GM12878 (cell line): ENCODE data around the gene SRL. TPM values are rescaled to one million over a fixed set of nuclear protein-coding genes. Genes with fewer than 3 reads are reported as not detected.
A peak's percentile ranks its signal among the peaks of the same experiment; 100 is the strongest.

Experiments used
- ATAC-seq: fragments of 200-7000 bp; cut with Tn5 transposase; 3 replicates; pipeline ENCODE4 v1.9.1; 2020; ENCODE audit warnings: mild to moderate bottlenecking, moderate library complexity
- BruUV-seq: library from RNA; stranded (reverse); fragments of 400-500 nt; replicated peaks from 2 replicates; lab custom pipeline; 2021; lab: Mats Ljungman, UMichigan
- CTCF ChIA-PET: fragments of 300-600 bp; sonication (Branson Sonifier 250); formaldehyde crosslinking; extraction: SDS; loops from one replicate; lab custom pipeline; 2021; ENCODE audit warnings: inconsistent platforms; lab: Yijun Ruan, JAX
- POLR2A ChIA-PET: fragments of 350-600 bp; formaldehyde crosslinking; extraction: SDS; loops from one replicate; lab custom pipeline; 2021; ENCODE audit warnings: inconsistent platforms; lab: Charles Lee
- RAD21 ChIA-PET: fragments of 300-600 bp; sonication (Branson Sonifier 250); formaldehyde crosslinking; loops from one replicate; lab custom pipeline; 2023; ENCODE audit warnings: antibody characterized with exemption; ENCODE audit not compliant: unreplicated experiment; lab: Charles Lee
- SMC1A ChIA-PET: fragments of 300-600 bp; sonication (Branson Sonifier 250); formaldehyde crosslinking; loops from one replicate; lab custom pipeline; 2023; ENCODE audit not compliant: unreplicated experiment, uncharacterized antibody; lab: Charles Lee
- DNase-seq: peaks from one replicate; pipeline ENCODE4 v3.0.0-alpha.2; 2011; ENCODE audit warnings: low read depth, low spot score
- FAIRE-seq: peaks from 3 replicates; lab custom pipeline; 2011; peaks lifted over from hg19 to GRCh38; lab: Jason Lieb, UNC
- H2AFZ ChIP-seq: 2 replicates; pipeline ENCODE4 v1.6.0; 2011; ENCODE audit warnings: low read depth, low read length, control low read depth; ENCODE audit not compliant: control insufficient read depth
- H3K27ac ChIP-seq: 2 replicates; pipeline ENCODE4 v1.5.1; 2011; ENCODE audit warnings: control low read depth; ENCODE audit not compliant: control insufficient read depth, insufficient read depth
- H3K27me3 ChIP-seq, 2 experiments: replicated peaks in 1 of 2; 2 replicates each; pipeline versions ENCODE4 v1.6.0 to v1.6.1; 2011; ENCODE audit warnings: low read length in 1 of 2; ENCODE audit not compliant: control insufficient read depth in 2 of 2, insufficient read depth in 2 of 2
- H3K36me3 ChIP-seq, 2 experiments: 2 replicates each; pipeline ENCODE4 v1.5.1; 2011; ENCODE audit warnings: low read length in 1 of 2; ENCODE audit not compliant: control insufficient read depth in 2 of 2, insufficient read depth in 2 of 2
- H3K4me1 ChIP-seq: 2 replicates; pipeline ENCODE4 v1.6.1; 2011; ENCODE audit warnings: mild to moderate bottlenecking, low read length, moderate library complexity, mixed read lengths; ENCODE audit not compliant: control insufficient read depth, insufficient read depth
- H3K4me2 ChIP-seq: 2 replicates; pipeline ENCODE4 v1.6.0; 2011; ENCODE audit warnings: control low read depth; ENCODE audit not compliant: control insufficient read depth, insufficient read depth
- H3K4me3 ChIP-seq: fragments of 200-600 bp; sonication (generic); 2 replicates; pipeline ENCODE4 v1.5.1; 2016
- H3K79me2 ChIP-seq: 2 replicates; pipeline ENCODE4 v1.6.0; 2011; ENCODE audit warnings: low read length; ENCODE audit not compliant: control insufficient read depth, insufficient read depth
- H3K9ac ChIP-seq: 2 replicates; pipeline ENCODE4 v1.8.0; 2011; ENCODE audit warnings: low read length, control low read depth, mixed read lengths; ENCODE audit not compliant: control insufficient read depth, insufficient read depth
- H3K9me3 ChIP-seq: replicated peaks from 3 replicates; pipeline ENCODE4 v1.5.1; 2011; ENCODE audit warnings: mild to moderate bottlenecking, low read length; ENCODE audit not compliant: control insufficient read depth, insufficient read depth
- H4K20me1 ChIP-seq: 2 replicates; pipeline ENCODE4 v1.6.0; 2011; ENCODE audit not compliant: control insufficient read depth, insufficient read depth
- BHLHE40 ChIP-seq, 2 experiments: fragments of 450-650 bp in 1 of 2; IDR thresholded peaks; 2 replicates each; pipeline ENCODE4 v1.6.1; 2011 to 2017; ENCODE audit warnings: low read depth in 2 of 2, borderline replicate concordance in 1 of 2, improper control_type of control experiment in 1 of 2, low read length in 1 of 2, mild to moderate bottlenecking in 1 of 2
- BRCA1 ChIP-seq: IDR thresholded peaks from 2 replicates; pipeline ENCODE4 v1.6.1; 2011; ENCODE audit warnings: low read depth, low read length, improper control_type of control experiment
- CHD4 ChIP-seq: fragments of 200-600 bp; sonication (generic); IDR thresholded peaks from 2 replicates; pipeline ENCODE4 v1.6.1; 2016; ENCODE audit warnings: mild to moderate bottlenecking
- E2F4 ChIP-seq: IDR thresholded peaks from 2 replicates; pipeline ENCODE4 v1.6.1; 2012; ENCODE audit warnings: low read depth, low read length, improper control_type of control experiment
- E2F8 ChIP-seq: fragments of 450-650 bp; IDR thresholded peaks from 2 replicates; pipeline ENCODE4 v1.6.1; 2018; ENCODE audit warnings: mild to moderate bottlenecking, low read depth, moderate library complexity; ENCODE audit not compliant: partially characterized antibody
- EGR1 ChIP-seq, 2 experiments: IDR thresholded peaks; 1 replicate in 1 of 2; 2 replicates in 1 of 2; pipeline ENCODE4 v1.6.1; 2011 to 2012; ENCODE audit warnings: low read depth in 2 of 2, low read length in 2 of 2, borderline replicate concordance in 1 of 2, mild to moderate bottlenecking in 1 of 2, moderate library complexity in 1 of 2
- EP300 ChIP-seq, 2 experiments: fragments of 150-350 bp in 1 of 2; IDR thresholded peaks; 2 replicates each; pipeline ENCODE4 v1.6.1; 2011 to 2012; ENCODE audit warnings: low read depth in 2 of 2, low read length in 2 of 2, borderline replicate concordance in 1 of 2, improper control_type of control experiment in 1 of 2, inconsistent platforms in 1 of 2; ENCODE audit not compliant: control insufficient read depth in 1 of 2
- HSF1 ChIP-seq: fragments of 150-350 bp; IDR thresholded peaks from 2 replicates; pipeline ENCODE4 v1.6.1; 2014; ENCODE audit warnings: mild to moderate bottlenecking, low read depth, low read length
- PRDM15 ChIP-seq: fragments of 450-650 bp; formaldehyde crosslinking; IDR thresholded peaks from 2 replicates; pipeline ENCODE4 v1.4.0; 2020; ENCODE audit warnings: mild to moderate bottlenecking, moderate library complexity
- RBBP5 ChIP-seq: fragments of 200-600 bp; sonication (generic); conservative IDR thresholded peaks from 2 replicates; pipeline ENCODE4 v1.6.1; 2016
- TARDBP ChIP-seq: IDR thresholded peaks from 2 replicates; pipeline ENCODE4 v1.6.1; 2016; ENCODE audit warnings: borderline replicate concordance
- WGBS: methylation state at CpG from one replicate; pipeline ENCODE4 v1.1.6; 2016; ENCODE audit warnings: low lambda C conversion rate; ENCODE audit not compliant: insufficient replicate concordance, insufficient coverage; ENCODE audit errors: missing lambda C conversion rate; 5-methylcytosine and 5-hydroxymethylcytosine counted together
- in situ Hi-C: fragments of 300-500 bp; cut with MboI; formaldehyde crosslinking; loops from 9 replicates; pipeline ENCODE4 v1.14.3; 2018; ENCODE audit warnings: mixed read lengths
- intact Hi-C: fragments of 100-400 bp; cut with micrococcal nuclease; formaldehyde crosslinking; loops from one replicate; pipeline ENCODE4 v1.14.2; 2022; ENCODE audit not compliant: unreplicated experiment
- polyA plus RNA-seq, 11 experiments: library from polyadenylated mRNA; depleted of rRNA in 4 of 11; unstranded in 6 of 11; stranded (reverse) in 5 of 11; fragments of >200 nt; fragmentation: Nextera tagmentation in 4 of 11; fragmentation: Illumina TruSeq in 1 of 11; extraction: Ambion mirVana in 4 of 11; extraction: Trizol in 1 of 11; gene quantifications; 1 replicate in 1 of 11; 2 replicates in 10 of 11; pipeline versions ENCODE4 v1.2.1 to v1.2.3, GENCODE V29; 2011 to 2016; ENCODE audit warnings: inconsistent platforms in 2 of 11, missing spikeins in 2 of 11, low read depth in 1 of 11
- total RNA-seq, 4 experiments: library from RNA; depleted of rRNA in 3 of 4; stranded (reverse); fragments of >200 nt in 3 of 4; fragmentation: Illumina TruSeq in 1 of 4; extraction: Trizol in 1 of 4; gene quantifications; 2 replicates each; pipeline versions ENCODE4 v1.2.1 to v1.2.3, GENCODE V29; 2013 to 2021

Gene SRL
- total and polyA plus RNA-seq, 10 of the 15 experiments (the other 5 are each of a cell fraction or from before 2014, with no cell fraction given) = not detected

- RAD21 ChIA-PET = interaction anchor here (0.6 to 2.6 kb wide), 26 partner anchors 9 to 917 kb away, joined by 3 to 24 read pairs (median 4); partner anchors contain the start of gene CREBBP
- Histone ChIP-seq H4K20me1 (no peaks in the 10 kb centered on the region), H3K27me3 (no peaks in the 10 kb centered on the region), H3K4me3 (peak overlapping the region; percentile 56), H3K27ac (peak overlapping the region; percentile 82), H3K9me3 (no peaks in the 10 kb centered on the region), H3K9ac (peak overlapping the region; percentile 86), H3K4me2 (peak overlapping the region; percentile 60), H2AFZ (peak overlapping the region; percentile 87), H3K79me2 (no peaks in the 10 kb centered on the region), H3K4me1 (no peaks in the 10 kb centered on the region), H3K36me3 (peaks cover 0 to 2% of the 10 kb centered on the region in 2 experiments; a peak in 2 of 4 replicates)
- intact Hi-C loops = loop anchor here (5.0 to 10.0 kb wide), 5 partner anchors 71 to 561 kb away; partner anchors contain the start of gene ADCY9
- POLR2A ChIA-PET = interaction anchor here (0.6 to 1.8 kb wide), 9 partner anchors 8 to 744 kb away, joined by 3 to 12 read pairs (median 6); no protein-coding TSS in a partner anchor
- DNase-seq (peak; percentile 88), FAIRE-seq (peak; percentile 99), ATAC-seq (peak; percentile 98)
- CTCF ChIA-PET = interaction anchor here (0.6 to 3.4 kb wide), 75 partner anchors 9 to 1118 kb away, joined by 3 to 42 read pairs (median 4); partner anchors contain the start of genes CORO7, CREBBP, MGRN1 and SRL
- in situ Hi-C loops = no loop called here
- SMC1A ChIA-PET = interaction anchor here (0.8 to 2.3 kb wide), 10 partner anchors 10 to 271 kb away, joined by 3 to 15 read pairs (median 4); no protein-coding TSS in a partner anchor
- TSS peak; percentile 90 for BruUV-seq
- under 1% methylated on average over 53 of the region's 80 CpGs for WGBS
- 0 out of 4 replicates have a peak, but pooled peaks of 1 of the 2 experiments have one; percentile 6 for TF ChIP-seq EP300 (IDR thresholded peaks at IDR 0.05; ENCODE audit: borderline replicate concordance in 1 of 2, control insufficient read depth in 1 of 2, low read depth in 2 of 2, low read length in 2 of 2)
- TF ChIP-seq RBBP5 = no peak
- no peak for TF ChIP-seq CHD4
- peak; percentile 39; the same call in 1 of the 2 replicates for TF ChIP-seq E2F4
- TF ChIP-seq PRDM15 (CRISPR knock-in tag) = no peak
- TF ChIP-seq HSF1 = no peak
- TF ChIP-seq BHLHE40 (IDR thresholded peaks at IDR 0.05; ENCODE audit: borderline replicate concordance in 1 of 2, low read depth in 2 of 2, low read length in 1 of 2) = peak; percentile 9 to 86; a peak in 2 of 4 replicates
- no peak for TF ChIP-seq TARDBP
- TF ChIP-seq EGR1 (IDR thresholded peaks at IDR 0.05; ENCODE audit: borderline replicate concordance in 1 of 2, low read depth in 2 of 2, low read length in 2 of 2) = peak; percentile 72 to 86
- no peak for TF ChIP-seq E2F8
- TF ChIP-seq BRCA1 = no peak
Observed at GRCh38 chr16:4253394-4254150, 11.7 kb upstream of the SRL start.
